ENCODE data around the gene BCO1.

The BCO1 gene

GRCh38 chr16:81318711-81319110 lies 80.2 kb downstream of the BCO1 start:
- no peak for DNase-seq (ENCODE audit: low spot score)

DNA sequence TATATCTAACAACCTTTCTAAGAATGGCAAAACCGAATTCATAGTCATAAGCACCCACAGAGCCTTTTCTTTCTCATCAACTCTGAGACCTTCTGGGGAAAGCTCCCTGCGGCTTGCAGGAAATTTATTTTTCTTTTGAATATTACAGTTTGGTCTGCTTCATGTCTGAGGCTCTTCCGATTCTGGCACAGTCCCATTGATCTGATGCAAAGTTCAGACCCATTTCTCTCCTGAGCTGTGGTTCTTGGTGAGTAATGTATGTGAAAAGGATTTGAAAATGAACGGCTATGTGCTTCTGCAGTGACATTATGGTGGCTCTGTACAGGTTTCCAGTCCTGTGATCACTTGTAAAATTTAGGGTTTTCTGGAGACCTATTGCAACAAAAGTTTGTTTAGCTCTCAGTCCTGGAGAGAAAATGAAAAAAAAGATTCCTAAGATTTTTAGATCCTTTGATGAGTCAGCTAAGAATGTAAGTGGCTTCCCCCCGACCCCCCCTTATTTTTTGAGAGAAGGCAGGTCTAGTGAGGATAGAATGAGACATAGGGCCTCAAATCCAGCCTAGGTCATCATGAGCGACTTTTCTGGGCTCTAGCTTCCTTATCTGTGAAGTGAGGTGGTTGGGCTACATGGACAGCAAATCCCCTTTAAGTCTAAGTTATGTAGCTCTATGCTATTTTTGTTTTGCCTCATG lies 80.9 kb downstream of the BCO1 start:
- no peak for DNase-seq (ENCODE audit: low spot score)

DNA sequence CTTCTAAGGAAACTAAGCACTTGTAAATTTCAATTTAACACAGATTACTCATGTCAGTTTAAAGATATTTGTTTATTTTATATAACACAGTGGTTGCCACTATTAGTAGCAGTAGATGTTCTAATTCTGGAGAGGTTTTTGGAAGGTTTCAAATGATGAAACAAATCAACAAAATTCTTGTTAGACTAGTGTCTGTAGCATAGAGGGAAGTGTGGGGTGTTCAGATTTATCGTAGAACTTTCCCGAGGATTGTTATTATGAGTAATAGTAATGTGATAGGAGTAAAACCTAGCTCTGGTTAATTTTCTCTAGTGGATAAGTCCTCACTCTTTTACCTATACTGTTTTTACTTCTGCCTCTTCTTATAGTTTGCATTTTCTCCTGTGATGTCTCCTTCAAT lies 82.5 kb downstream of the BCO1 start:
- no peak for DNase-seq (ENCODE audit: low spot score)

DNA sequence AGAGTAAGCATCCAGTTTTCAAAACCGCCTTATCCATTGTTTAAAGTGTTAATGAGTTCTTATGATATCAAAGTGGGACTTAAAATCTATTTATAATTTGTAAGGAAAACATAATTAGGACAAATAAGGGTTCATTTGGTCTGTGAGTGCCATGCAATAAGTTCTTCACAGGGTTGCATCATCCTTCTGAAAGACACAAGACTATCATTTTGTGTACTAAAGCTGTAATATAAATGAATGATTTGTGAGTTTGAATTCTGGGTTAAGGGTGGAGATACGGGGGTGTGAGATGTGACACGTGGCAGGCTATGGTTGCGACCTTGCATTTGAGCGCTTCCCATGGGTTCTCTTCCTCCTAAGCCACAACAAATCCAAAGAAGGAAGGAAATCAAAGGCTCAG lies 83.0 kb downstream of the BCO1 start:
- no peak for DNase-seq (ENCODE audit: low spot score)

DNA sequence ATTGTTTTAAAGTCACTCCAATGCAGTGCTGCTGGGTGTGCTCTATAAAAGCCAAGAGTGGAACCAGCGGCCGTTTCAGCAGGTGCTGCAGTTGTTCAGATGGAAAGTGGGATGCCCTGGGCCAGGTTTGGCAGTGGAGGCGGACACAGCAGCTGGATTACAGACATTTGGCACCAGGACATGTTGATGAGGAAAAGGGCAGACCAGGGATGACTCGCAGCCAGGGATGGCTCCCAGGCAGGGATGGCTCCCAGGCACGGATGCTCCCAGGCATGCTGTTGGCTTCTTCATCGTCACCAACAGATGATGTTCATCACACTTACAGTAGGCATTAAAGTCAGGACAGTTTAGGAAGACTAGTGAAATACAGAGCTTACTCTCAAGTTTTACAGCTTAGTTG lies 86.3 kb downstream of the BCO1 start:
- no peak for DNase-seq (ENCODE audit: low spot score)

DNA sequence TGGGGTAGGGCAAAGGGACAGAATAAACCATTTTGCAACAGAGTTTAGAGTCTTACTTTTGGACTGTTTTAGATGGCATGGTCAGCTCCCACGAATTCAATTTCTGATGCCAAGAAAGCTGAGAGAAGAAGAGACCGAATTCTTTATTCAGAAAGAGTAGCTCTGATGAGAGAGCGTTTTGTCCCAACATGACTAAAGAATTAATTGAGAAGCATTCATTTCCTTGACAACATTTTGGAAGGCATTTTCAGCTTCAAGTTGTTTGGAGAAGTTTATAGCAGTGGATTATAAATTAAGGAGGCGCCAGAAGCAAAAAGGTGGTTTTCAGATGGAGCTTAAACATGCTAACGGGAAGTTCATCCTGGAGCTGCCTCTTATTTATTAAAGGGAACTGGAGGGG lies 88.5 kb downstream of the BCO1 start:
- no peak for DNase-seq (ENCODE audit: low spot score)

- DNase-seq (ENCODE audit: low spot score), result no peak
Measured at GRCh38 chr16:81327447-81328196, 89.1 kb downstream of the BCO1 start.

DNA sequence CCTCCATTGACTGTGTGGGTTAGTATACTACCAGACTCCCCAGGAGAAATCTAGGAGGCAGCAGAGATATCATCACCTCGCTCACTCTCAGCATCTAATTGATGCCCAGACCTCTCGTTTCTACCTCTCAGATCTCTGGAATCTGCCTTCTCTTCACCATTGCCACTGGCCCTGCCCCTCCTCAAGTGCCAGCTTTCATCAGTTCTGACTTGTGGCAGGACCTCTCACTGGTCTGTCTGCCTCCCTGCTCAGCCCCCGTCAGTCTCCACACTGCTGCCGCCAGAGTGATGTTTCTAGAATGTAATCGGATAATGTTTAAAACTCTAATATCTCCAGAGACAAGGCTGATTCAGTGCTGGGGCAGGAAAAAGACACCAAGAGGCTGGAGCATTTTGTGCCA lies 91.5 kb downstream of the BCO1 start:
- DNase-seq (ENCODE audit: low spot score), result no peak

- DNase-seq (ENCODE audit: low spot score), result no peak
Measured at GRCh38 chr16:81333356-81333755, 94.9 kb downstream of the BCO1 start.

DNA sequence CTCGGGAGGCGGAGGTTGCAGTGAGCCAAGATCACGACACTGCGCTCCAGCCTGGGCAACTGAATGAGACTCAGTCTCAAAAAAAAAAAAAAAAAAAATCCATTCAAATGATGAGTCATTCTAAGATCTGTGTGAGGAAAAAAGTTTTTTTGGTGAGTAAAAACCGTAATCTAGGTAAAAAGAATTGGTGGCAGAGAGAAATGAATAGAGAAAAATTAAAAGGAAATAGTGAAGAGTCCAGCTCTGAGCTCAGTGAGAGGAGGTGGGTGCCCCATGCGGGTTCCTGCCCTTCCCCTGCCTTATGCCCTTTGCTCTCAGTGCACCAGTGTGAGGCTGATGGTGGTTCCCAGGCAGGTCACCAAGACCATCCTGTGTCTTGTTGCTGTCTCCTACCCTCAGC lies 97.2 kb downstream of the BCO1 start:
- no peak for DNase-seq (ENCODE audit: low spot score)

DNA sequence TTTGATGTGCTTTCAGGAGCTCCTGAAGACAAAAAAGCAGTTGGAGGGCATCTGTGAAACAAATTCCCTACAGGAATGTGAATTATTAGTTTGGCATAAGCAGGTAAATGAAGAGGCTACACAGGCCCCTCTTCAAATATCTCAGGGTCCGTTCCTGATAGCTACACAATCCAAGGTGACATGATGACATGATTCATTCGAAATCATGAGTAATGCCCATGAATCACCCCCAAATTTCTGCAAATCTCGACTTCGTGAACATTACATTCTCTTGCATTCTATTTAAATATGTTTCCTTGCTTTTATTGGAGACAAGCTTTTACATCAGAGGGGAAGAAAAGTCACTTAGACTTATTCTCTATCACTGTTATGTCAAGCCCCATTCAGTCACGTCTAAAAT lies 98.6 kb downstream of the BCO1 start:
- DNase-seq (ENCODE audit: low spot score), result no peak
